ENCODE data around the gene LCNL1.

- TF ChIP-seq CTCF (IDR thresholded peaks at IDR 0.05) = no peak
- no peak for TF ChIP-seq POLR2A (IDR thresholded peaks at IDR 0.05)
- TF ChIP-seq POLR2AphosphoS5 (IDR thresholded peaks at IDR 0.05) = no peak
Observed at GRCh38 chr9:136985853-136986252, 3.1 kb downstream of the LCNL1 start.

Measured in prostate gland (tissue), 2 donors.